Measurements from ENCODE around the gene RNF128.

RNF128 gene

GRCh38 chrX:106728337-106728736 is 1.8 kb downstream of the RNF128 start:
- Histone ChIP-seq H3K79me2 (ENCODE audit: insufficient read depth, low read length) (no peaks in the 10 kb centered on the region), H3K9me3 (ENCODE audit: insufficient read depth, low read depth, low read length) (no peaks in the 10 kb centered on the region), H4K20me1 (ENCODE audit: insufficient read depth, low read length, poor library complexity, severe bottlenecking) (no peaks in the 10 kb centered on the region), H3K4me1 (ENCODE audit: insufficient read depth, low read length, poor library complexity, severe bottlenecking) (no peaks in the 10 kb centered on the region), H3K4me3 (ENCODE audit: low read length, poor library complexity, severe bottlenecking) (no peak overlapping the region), H3F3A (ENCODE audit: low read depth) (no peaks in the 10 kb centered on the region), H2AFZ (ENCODE audit: low read length) (no peak overlapping the region), H3K4me2 (ENCODE audit: low read depth, low read length, poor library complexity, severe bottlenecking) (no peak overlapping the region), H3K9me2 (replicated peaks; ENCODE audit: low read depth, low read length) (no peaks in the 10 kb centered on the region), H3K27me3 (ENCODE audit: insufficient read depth, low read length, poor library complexity, severe bottlenecking) (no peaks in the 10 kb centered on the region), H3K9ac (ENCODE audit: low read depth, low read length, poor library complexity, severe bottlenecking) (no peak overlapping the region), H3K36me3 (ENCODE audit: insufficient read depth, low read length) (no peaks in the 10 kb centered on the region)
- no peak for TF ChIP-seq CTCF (conservative IDR thresholded peaks at IDR 0.05; ENCODE audit: low read length)

- H3K9me3 ChIP-seq (ENCODE audit: insufficient read depth, low read depth, low read length) = no peaks in the 10 kb centered on the region
- H3K4me1 ChIP-seq (ENCODE audit: insufficient read depth, low read length, poor library complexity, severe bottlenecking) = no peaks in the 10 kb centered on the region
- H3K79me2 ChIP-seq (ENCODE audit: insufficient read depth, low read length) = no peaks in the 10 kb centered on the region
- H3K9ac ChIP-seq (ENCODE audit: low read depth, low read length, poor library complexity, severe bottlenecking) = no peak overlapping the region
- no peak overlapping the region for H2AFZ ChIP-seq (ENCODE audit: low read length)
- TF ChIP-seq CTCF (conservative IDR thresholded peaks at IDR 0.05; ENCODE audit: low read length) = no peak
- no peak overlapping the region for H3K4me2 ChIP-seq (ENCODE audit: low read depth, low read length, poor library complexity, severe bottlenecking)
- no peak overlapping the region for H3K4me3 ChIP-seq (ENCODE audit: low read length, poor library complexity, severe bottlenecking)
- H3F3A ChIP-seq (ENCODE audit: low read depth) = no peaks in the 10 kb centered on the region
- no peaks in the 10 kb centered on the region for H4K20me1 ChIP-seq (ENCODE audit: insufficient read depth, low read length, poor library complexity, severe bottlenecking)
- H3K27me3 ChIP-seq (ENCODE audit: insufficient read depth, low read length, poor library complexity, severe bottlenecking) = no peaks in the 10 kb centered on the region
- H3K9me2 ChIP-seq (replicated peaks; ENCODE audit: low read depth, low read length) = no peaks in the 10 kb centered on the region
- no peaks in the 10 kb centered on the region for H3K36me3 ChIP-seq (ENCODE audit: insufficient read depth, low read length)
Observed at GRCh38 chrX:106730401-106730800, 3.9 kb downstream of the RNF128 start.

GRCh38 chrX:106731590-106731989 is 5.1 kb downstream of the RNF128 start:
- Histone ChIP-seq H3K36me3 (ENCODE audit: insufficient read depth, low read length) (no peaks in the 10 kb centered on the region), H3K9me2 (replicated peaks; ENCODE audit: low read depth, low read length) (no peaks in the 10 kb centered on the region), H3K9ac (ENCODE audit: low read depth, low read length, poor library complexity, severe bottlenecking) (no peak overlapping the region), H2AFZ (ENCODE audit: low read length) (no peak overlapping the region), H3K27me3 (ENCODE audit: insufficient read depth, low read length, poor library complexity, severe bottlenecking) (no peaks in the 10 kb centered on the region), H3K4me1 (ENCODE audit: insufficient read depth, low read length, poor library complexity, severe bottlenecking) (no peaks in the 10 kb centered on the region), H3K4me2 (ENCODE audit: low read depth, low read length, poor library complexity, severe bottlenecking) (no peak overlapping the region), H4K20me1 (ENCODE audit: insufficient read depth, low read length, poor library complexity, severe bottlenecking) (no peaks in the 10 kb centered on the region), H3K4me3 (ENCODE audit: low read length, poor library complexity, severe bottlenecking) (no peak overlapping the region), H3K79me2 (ENCODE audit: insufficient read depth, low read length) (no peaks in the 10 kb centered on the region), H3F3A (ENCODE audit: low read depth) (no peaks in the 10 kb centered on the region), H3K9me3 (ENCODE audit: insufficient read depth, low read depth, low read length) (no peaks in the 10 kb centered on the region)
- no peak for TF ChIP-seq EZH2phosphoT487 (IDR thresholded peaks at IDR 0.05; ENCODE audit: borderline replicate concordance)
- TF ChIP-seq CTCF (conservative IDR thresholded peaks at IDR 0.05; ENCODE audit: low read length) = no peak

Measured in Loucy (cell line).